Superior temporal gyrus (tissue), 1 donor: ENCODE data around the gene TADA2A.

Experiments
- DNase-seq: peaks from one replicate; pipeline ENCODE4 v3.0.0-alpha.2; 2016; ENCODE audit errors: extremely low spot score

TADA2A gene

DNA sequence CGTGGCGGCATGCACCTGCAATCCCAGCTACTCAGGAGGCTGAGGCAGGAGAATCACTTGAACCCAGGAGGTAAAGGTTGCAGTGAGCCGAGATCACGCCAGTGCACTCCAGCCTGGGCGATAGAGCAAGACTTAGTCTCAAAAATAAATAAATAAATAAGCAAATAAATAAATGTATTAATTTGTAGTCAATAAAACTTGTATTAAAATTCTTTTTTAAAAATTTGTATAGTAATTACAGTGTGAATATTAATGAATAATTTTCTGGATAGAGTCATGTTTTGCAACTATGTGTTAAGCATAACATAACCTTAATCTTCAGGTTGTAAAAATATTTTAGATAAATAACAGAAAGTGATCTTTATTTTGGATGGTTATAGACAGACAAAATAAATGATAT, 55.8 kb downstream of the TADA2A start:
- no peak for DNase-seq

DNA sequence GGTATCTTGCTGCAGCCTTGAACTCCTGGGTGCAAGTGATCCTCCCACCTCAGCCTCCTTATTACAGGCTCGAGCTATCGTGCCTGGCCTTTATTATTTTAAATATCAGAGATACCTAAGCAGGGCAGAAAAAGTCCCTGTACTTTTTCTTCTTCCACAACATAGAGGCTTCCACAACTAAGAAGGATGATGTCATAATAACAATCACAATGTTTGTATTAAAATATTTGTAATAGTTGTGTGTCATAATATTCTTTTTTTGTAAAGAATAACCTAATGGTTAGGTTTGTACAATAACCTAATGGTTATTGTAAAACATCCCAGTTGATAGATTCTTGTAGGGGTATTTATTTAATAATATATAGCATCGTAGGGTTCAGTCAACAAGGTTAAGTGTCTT, 56.4 kb downstream of the TADA2A start:
- no peak for DNase-seq

DNA sequence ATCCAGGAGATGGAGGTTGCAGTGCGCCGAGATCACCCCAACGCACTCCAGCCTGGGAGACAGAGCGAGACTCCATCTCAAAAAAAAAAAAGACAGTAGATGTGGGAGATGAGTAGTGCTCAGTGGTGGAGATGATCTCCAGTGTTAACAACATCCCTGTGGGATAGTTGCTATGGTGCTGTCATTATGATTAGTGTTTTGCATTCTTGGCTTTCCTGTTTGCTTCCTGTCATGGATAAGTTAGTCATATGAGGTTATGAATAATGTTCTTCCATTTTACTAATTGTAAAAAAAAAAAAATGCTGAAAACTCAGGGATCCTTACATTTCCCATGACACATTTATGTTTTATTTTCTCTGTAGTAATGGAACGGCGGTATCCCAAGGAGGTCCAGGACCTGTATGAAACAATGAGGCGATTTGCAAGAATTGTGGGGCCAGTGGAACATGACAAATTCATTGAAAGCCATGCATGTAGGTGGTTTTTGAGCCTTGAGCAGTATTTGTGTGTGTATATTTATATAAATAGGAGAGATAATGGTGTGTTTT, 58.5 kb downstream of the TADA2A start:
- no peak for DNase-seq

DNA sequence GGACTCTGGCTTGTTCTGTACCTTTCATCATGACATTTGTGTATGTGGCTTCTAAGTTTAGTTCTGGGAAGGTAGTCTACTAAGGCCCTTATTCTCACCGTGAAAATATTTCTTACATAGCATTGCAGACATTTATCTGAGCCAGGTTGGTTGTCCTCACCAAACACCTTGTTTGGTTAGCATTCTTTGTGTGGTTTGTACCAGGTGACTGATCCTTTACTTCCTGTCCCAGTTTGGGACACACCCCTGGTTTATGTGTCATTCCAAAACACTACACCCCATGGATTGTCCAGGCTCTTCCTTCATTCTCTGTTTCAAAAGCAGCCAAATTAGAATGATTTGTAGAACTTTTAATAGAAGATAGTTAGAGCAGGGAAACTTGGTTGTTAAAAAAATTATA, 59.8 kb downstream of the TADA2A start:
- no peak for DNase-seq

DNA sequence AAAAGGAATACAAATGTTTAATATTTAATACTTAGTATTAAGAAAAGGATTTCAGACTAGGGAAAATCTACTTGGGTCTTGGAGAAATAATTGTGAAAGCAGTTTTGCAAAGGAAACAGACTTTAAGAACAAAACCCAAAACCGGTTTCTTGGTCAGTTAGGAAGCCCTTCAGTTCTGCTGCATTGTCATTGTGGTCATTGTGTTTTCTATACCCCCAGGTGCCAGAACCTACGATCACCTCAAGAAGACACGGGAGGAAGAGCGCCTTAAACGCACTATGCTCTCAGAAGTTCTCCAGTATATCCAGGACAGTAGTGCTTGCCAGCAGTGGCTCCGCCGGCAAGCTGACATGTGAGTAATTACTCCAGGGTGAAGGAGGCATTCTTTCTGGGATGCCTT, 63.5 kb downstream of the TADA2A start:
- DNase-seq: no peak

DNA sequence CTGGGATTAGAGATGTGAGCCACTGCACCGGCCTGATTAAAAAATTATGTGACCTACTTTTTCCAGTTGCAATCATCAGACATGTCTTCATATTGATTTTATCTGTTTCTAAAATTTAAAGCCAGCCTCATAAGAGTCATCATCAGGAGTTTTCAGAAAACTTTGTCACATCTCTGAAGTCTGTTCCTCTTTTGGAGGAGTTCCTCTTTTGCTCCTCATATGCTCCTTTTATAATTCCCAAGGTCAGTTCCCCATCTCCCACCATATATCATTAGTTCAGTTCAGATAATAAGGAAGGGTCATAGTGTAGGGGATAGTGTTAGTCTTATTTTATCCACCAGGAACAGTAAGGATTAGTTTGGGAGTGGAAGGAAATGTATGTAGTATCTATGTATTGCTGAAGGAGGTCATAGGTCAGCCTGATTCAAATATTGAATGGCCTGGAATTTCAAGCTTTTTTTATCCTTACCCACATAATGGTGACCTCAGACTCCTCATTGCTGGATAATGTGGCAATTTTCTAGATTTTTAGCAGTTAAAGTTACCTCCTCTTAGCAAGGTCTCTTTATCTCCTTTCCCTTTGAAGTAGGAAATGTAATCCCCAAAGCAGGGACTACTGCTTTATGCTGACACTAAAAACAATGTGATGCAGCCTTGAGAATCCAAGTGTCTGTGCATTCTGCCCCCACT, 69.2 kb downstream of the TADA2A start:
- no peak for DNase-seq

DNA sequence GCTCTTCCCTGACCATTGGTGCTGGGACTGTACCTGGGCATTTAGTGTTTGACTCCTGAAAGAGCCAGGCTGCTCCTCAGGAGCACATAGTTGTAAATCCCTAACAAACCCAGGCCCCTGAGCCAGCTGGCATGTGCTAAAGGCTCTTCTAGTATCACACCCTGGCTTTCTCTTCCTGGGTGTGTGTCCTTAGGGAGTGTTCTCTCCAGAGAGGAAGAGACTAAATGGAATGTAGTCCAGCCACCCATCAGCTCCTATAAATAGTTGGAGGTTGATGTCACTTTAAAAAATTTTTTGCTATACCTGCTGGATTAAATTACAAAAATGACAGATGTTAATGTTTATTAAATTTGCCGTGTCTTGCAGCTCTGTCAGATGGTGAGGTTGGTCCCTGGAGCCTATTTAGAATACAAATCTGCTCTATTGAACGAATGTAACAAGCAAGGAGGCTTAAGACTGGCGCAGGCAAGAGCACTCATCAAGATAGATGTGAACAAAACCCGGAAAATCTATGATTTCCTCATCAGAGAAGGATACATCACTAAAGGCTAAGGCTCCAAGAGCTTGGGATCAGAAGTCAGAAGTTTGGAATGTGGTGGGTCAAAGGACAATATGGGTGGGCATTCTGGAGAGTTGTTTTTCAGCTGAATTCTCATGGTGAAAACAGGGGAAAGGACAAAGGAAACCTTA, 69.9 kb downstream of the TADA2A start:
- peak; percentile 25 for DNase-seq

DNA sequence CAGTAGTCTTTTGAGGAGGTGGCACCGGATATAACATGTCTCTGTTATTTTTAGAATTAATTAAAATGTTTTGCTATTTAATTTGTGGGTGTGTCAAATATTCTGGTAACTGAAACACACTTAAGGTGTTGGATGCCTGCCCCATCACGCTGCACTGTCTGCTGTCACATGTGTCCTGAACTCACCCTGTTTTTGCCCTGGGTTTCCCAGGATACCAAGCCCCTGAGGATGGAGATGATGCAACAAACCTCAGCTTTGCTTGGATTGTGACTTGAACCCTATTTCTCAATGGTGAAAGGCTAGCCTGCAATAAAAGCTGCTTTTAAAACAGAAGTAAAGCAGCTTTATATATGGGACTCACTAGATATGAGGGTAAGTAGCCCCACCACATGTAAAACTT, 71.5 kb downstream of the TADA2A start:
- DNase-seq: no peak

DNA sequence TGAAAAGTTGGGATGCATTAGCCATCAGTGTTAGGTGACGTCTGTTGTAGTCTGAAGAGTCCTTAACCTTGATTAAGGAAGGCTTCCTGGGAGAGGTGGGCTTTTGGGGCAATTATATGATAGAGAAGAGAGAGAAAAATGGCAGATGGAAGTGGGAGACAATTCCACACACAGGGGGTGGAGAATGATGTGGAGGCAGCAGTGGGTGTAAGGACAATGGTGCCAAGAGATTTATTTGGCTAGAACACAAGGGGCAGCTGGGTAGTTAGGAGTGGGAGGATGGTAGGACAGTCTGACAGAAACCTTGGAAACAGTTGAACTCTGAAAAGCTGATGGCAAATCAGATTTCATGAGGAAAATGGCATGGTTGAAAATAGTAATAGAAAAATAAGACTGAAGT, 72.3 kb downstream of the TADA2A start:
- no peak for DNase-seq

DNA sequence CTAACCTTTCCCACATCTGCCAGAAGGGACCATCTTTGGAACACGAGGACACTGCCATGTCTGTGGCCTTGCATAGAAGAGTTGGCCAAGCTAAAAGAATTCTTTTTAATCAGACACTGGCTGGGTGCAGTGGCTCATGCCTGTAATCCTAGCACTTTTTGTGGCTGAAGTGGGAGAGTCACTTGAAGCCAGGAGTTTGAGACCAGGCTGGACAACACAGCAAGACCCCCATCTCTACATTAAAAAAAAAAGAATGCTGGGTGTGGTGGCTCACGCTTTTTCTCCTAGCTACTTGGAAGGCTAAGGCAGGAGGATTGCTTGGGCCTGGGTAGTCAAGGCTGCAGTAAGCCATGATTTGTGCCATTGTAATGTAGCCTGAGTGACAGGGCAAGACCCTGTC, 73.7 kb downstream of the TADA2A start:
- DNase-seq: no peak

DNA sequence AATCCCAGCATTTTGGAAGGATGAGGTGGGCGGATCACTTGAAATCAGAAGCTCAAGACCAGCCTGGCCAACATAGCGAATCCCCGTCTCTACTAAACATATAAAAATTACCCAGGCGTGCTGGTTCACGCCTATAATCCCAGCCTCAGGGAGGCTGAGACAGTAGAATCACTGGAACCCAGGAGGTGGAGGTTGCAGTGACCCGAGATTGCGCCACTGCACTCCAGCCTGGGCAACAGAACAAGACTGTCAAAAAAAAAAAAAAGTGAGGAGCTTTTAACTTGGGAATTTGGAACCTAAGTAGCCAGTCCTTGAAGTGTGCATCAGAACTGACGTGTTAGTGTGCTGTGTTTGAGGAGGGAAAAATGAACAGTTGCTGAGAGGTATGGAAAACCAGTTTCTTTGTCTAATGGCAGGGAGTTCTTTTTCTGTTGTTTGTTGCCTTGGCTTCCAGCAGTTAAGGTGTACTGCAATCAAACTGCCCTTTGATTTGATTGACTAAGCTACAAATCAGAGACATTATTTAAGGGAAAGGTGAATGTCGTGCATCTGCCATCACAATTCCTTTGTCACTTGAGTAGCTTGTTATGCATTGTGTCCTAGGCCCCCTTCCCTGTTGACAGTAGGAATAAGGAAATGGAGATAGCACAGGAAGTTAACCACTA, 74.4 kb downstream of the TADA2A start:
- no peak for DNase-seq

DNA sequence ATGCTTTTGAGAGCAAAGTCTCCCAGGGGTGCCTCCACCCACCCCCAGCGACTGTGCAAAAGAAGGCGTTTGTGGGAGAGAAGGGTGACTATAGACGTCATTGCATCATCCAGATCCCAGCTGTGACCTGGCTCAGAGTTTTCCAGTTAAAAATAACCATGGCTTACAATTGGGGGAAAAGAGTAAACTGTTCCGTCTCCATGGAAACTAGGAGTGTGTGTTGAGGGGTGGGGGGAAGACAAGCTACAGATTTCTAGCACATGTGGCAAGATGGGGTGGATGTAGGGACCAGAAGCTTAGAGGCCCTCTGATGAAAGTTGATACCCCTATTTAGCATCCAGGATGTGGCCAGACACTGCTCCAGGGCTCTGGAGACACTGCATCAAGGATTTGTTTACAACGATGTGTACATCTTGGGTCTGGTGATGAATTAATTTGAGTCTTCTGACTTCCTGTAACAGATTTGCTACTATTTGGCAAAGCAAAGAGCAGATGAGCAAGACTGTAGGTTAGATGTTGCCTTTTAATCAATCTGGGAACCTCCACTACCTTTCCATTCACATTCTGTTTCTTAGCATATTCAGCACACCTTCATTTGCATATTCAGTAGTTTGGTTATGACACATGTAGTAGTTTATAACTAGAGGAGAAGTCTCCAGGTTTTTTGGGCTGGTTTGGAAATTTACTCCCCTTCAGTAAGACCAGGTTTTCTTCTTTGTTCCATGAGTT, 76.8 kb downstream of the TADA2A start:
- peak; percentile 44 for DNase-seq

DNA sequence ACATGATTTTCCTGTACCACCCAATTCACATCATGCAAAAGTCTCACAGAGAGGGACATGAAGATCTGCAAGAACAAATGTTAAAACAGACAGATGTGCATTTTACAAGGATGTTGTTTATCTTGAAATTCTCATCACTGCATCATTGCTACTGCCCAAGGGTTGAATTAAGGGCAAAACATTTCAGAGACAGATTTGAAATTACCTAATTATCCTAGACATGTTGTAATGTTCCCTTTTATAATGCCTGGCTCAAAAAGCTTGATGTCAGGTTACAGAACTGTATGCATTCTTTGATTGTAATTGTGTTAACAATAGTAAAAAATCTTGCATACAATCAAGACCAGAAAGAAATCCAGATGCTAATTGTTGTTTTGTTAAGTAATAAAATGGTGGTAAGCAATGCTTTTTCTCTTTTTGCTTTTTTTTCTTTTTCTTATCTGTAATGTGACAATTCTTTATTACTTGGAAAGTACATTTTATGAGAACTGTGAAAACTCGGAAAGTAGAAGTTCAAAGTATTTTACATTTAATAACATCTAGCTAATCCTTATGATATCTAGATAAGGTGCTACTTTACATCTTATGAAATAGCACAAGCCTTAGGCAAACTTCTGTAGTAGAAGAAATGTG, 79.4 kb downstream of the TADA2A start:
- no peak for DNase-seq

DNA sequence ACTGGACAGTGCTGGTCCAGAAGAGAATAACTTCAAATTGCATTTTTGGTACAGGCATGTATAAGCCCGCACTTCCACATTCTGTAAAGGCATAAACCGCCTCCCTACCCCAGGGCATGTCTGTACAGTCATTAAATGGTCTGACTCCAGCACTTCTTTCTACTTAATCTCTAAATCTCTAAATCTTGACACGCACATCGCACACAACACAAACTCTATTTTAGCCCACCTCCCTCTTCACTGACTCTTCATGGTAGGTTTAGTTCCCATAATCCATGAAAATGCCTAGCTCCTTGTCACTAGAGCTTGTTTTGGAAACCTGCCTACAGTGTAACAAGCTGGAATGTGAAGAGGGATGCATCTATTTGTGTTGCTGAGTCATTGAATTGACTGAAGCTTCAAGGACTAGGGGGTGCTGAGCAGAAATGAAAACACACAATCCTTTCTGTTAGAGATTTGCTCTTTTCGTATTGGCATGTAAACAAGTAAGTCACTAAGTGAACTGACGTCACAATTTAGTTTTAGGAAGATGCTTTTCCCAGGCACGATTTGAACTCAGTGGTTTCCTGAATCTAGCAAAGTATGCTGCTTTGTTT, 81.4 kb downstream of the TADA2A start:
- peak; percentile 75 for DNase-seq

DNA sequence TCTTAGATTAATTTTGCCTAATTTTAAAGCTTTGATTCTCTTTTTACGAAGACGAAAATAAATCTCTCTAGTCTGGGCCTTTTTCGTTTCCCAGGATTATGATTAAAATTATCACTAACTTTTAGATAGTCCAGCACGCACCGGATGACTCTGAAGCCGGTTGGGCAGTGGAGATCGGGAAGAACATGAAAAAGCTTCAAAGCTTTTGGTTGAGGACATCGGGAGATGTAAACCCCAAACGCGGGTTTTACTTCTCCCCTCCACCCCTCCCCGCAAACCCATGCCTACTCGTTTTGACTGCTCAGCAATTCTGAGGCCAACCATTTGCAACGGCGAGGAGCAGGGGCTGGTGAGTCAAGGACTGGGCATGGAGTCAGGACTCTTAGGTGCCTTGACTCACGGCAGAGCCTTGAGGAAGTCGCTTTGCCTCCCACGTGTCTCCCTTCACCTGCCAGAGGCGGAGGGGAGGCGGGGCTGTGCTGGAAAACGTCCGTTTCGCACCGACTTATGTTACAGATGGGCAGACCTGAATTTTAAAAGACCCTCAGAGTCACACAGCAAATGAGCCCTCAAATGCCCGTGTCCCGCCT, 82.0 kb downstream of the TADA2A start:
- peak; percentile 42 for DNase-seq

DNA sequence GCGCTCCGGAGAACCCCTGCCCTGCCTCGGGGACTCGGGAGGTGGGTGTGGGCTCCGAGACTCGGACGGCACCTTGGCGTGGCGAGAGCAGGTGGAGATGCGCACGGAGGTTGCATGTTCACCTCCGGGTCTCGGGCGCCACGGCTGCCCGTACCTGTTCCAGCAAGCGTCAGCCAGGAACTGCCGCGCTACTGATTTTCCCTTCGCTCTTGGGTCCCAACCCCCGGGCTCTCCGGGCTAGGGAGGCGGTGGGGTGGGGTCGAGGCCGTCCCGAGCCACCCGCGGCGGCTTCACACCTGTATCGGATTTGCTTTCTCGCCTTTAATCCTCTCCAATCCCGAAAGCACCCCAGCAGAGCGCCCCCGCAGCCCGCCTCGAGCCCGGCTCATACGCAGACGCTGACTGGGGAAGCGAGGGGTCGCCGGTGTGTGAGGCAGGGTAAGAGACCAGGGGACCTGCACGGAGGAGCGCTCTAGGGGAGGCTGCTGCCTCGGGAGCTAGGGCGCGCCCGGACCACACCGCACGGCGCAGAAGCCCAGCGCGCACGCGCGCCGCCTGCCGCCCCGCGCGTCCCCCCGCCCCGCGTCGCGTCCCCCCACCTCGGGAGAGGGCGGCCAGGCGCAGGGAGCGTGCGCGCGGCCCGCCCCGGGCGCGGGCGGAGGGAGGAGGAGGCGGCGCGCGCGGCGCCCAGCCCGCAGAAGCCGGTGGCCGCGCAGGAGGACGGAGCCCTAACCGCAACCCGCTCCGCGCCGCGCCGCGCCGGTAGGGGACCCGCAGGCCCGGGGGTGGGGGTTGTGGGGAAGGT, 82.7 kb downstream of the TADA2A start, which contains the start of gene DUSP14:
Gene DUSP14, plus strand, starts transcription at position 695 of the 805 bp plus-strand sequence. CDS start 22,382 bp downstream, outside the sequence.
- peak; percentile 76 for DNase-seq

DNA sequence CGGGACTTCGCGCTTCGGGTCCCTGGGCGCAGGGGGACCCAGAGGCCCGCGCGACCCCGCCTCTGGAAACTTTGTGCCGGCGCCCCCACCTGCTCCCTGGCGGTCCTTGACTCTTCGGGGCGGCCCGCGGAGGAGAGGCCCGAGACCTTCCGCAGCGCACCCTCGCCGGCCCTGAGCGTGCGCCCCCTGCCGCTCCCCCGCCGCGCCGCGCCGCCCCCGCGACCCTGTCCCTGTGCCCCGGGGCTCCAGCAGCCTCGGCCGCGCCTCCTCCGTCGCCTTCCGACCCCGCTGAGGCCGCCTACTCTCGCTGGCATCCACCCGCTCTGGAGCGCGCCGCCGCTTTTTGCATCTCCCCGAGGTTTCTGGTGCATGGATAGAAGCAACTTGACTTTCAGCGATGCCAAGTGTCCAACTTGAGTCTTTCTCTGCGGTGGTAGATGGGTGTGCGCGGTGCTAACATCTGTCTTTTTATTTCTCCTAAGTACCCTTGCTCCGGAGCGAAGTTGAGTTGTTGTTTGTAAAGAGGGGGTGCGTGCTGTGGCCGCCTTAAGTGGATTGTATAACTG, 83.4 kb downstream of the TADA2A start:
- peak; percentile 36 for DNase-seq

DNA sequence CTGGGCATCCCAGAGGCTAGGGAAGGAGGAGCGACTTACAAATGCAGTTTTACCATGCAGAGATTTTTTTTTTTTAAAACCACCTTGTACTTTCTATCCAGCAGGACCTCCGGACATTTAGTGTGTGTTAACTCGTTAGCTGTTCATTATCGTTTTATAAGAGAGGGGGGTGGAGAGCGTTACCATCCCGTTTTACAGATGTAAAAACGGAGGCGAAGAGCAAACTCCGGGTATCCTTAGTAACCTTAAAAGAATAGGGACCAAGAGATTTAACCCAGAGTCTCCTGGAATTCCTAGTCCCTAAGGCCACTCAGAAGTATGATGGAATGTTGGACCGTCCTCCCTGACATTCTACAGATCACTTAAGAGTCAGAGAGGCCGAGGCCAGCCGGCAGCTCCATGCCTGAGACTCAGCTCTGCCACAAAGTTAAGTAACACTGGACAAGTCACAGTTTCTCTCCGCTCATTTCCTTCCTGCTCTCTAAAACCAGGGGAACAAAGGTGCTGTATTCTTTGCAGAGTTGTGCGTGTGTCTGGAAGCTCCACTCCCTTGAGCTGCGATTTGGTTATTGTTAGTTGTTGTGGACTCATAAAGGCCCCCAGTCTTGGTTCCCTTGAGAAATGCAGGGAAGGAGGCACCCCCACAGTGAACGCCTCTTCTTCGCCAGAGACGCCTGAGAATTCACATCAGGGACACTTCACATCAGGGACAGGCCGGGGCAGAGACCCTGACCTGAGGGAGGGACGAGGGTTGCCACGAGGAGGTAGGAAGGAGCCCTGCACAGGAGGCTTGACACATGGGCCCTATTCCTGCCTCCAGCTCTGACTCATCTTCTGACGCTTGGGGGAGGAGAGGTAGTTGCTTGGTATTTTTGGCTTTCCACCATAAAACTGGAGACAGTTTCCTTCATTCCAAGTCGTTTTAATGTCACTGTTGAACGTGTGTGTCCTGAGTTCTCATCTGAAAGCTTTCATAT, 84.2 kb downstream of the TADA2A start:
- peak; percentile 65 for DNase-seq
